Measurements from ENCODE around the gene PITPNM3.

DNA sequence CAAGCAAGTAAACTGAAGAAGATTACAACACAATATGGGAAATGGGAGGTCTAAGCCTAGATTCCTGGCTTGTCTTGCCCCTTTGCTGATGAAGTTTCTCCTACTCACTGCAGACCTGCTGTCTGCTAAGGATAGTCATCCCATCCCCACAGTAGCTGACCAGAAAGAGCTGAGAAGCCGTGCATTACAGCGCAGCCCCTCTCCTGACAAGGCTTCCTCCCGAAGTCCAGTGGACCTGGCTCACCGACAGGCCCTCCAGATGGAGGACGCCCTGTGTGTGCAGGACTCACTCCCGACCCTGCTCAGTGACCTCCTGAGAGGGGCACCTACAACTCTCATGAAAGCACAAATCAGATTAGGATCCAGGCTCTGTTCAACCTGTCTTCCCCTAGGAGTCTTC, 48.8 kb upstream of the PITPNM3 start:
- TF ChIP-seq, protein P1, sequence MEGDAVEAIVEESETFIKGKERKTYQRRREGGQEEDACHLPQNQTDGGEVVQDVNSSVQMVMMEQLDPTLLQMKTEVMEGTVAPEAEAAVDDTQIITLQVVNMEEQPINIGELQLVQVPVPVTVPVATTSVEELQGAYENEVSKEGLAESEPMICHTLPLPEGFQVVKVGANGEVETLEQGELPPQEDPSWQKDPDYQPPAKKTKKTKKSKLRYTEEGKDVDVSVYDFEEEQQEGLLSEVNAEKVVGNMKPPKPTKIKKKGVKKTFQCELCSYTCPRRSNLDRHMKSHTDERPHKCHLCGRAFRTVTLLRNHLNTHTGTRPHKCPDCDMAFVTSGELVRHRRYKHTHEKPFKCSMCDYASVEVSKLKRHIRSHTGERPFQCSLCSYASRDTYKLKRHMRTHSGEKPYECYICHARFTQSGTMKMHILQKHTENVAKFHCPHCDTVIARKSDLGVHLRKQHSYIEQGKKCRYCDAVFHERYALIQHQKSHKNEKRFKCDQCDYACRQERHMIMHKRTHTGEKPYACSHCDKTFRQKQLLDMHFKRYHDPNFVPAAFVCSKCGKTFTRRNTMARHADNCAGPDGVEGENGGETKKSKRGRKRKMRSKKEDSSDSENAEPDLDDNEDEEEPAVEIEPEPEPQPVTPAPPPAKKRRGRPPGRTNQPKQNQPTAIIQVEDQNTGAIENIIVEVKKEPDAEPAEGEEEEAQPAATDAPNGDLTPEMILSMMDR (conservative IDR thresholded peaks at IDR 0.05 in 1 of 2, IDR thresholded peaks at IDR 0.05 in 1 of 2; ENCODE audit: extremely low read depth in 1 of 2, insufficient read depth in 1 of 2, low read depth in 1 of 2, low read length in 2 of 2) = no peak
- TF ChIP-seq EZH2 (IDR thresholded peaks at IDR 0.05; ENCODE audit: borderline replicate concordance, low read length) = no peak
